ENCODE measurements around the gene TTYH3. TPM values are rescaled to one million over a fixed set of nuclear protein-coding genes. Genes with fewer than 3 reads are reported as not detected.
A peak's percentile ranks its signal among the peaks of the same experiment; 100 is the strongest.

The TTYH3 gene
- total and polyA plus RNA-seq, 9 donors, result 5.6 to 34.4 (median 22.0) TPM

DNA sequence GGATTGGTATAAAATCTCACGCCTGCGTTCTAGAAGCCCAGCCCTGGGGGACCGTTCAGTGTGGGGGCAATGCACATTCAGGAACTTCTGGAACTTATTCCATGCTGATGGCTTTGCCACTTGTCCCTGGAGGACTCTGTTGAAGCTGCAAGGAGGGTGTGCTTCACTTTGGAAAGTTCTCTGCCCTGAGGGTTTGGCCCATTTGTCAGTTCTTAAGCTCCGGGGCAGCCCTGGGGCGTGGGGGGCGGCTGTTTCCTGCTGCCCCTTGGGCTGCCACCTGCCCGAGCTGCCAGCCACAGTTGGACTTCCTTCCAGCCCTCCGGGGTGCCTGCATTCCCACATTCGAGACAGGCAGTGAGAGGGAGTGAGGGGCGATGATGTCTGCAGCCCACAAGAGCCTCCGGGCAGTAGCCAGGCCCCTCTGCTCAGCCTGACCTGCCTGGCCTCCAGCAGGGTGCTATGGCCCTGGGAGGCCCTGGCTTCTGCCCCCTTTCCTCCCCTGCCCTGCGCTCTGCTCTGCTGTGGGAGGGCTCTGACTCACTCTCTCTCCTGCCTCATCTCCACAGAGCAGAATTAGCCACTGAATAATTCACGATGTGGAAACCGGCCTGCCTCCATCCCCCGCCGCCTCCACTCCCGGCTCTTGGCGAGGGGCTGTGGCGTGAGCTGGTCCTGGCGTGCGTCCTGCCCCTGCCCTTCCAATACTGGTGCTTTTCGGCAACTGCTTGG, 1.9 kb downstream of the TTYH3 start:
- Histone ChIP-seq H3K9me3 (no peaks in the 10 kb centered on the region), H3K36me3 (no peaks in the 10 kb centered on the region), H3K4me3 (peak overlapping the region; percentile 90), H3K27ac (peak overlapping the region in 1 of 2 donors; percentile 25), H3K4me1 (ENCODE audit: insufficient read depth) (peaks cover 22% of the 10 kb centered on the region), H3K27me3 (no peaks in the 10 kb centered on the region)
- intact Hi-C loops (cut with DNase I), result loop anchor here in 1 of 4 donors (10.0 kb wide), 1 partner anchor 79 kb away; the partner anchor contains the start of genes BRAT1 and IQCE
- DNase-seq, result peak; percentile 44 to 71 (median 63)
- TF ChIP-seq EP300 (IDR thresholded peaks at IDR 0.05) (no peak), POLR2A (IDR thresholded peaks at IDR 0.05) (no peak)
- TF ChIP-seq, protein P1, sequence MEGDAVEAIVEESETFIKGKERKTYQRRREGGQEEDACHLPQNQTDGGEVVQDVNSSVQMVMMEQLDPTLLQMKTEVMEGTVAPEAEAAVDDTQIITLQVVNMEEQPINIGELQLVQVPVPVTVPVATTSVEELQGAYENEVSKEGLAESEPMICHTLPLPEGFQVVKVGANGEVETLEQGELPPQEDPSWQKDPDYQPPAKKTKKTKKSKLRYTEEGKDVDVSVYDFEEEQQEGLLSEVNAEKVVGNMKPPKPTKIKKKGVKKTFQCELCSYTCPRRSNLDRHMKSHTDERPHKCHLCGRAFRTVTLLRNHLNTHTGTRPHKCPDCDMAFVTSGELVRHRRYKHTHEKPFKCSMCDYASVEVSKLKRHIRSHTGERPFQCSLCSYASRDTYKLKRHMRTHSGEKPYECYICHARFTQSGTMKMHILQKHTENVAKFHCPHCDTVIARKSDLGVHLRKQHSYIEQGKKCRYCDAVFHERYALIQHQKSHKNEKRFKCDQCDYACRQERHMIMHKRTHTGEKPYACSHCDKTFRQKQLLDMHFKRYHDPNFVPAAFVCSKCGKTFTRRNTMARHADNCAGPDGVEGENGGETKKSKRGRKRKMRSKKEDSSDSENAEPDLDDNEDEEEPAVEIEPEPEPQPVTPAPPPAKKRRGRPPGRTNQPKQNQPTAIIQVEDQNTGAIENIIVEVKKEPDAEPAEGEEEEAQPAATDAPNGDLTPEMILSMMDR (IDR thresholded peaks at IDR 0.05), result no peak
- WGBS, 3 donors, result 10 to 18% (median 15%) methylated on average over 22 of the region's 22 CpGs

GRCh38 chr7:2634267-2635145, 2.7 kb downstream of the TTYH3 start:
- no peak overlapping the region for H3K27ac ChIP-seq
- H3K27me3 ChIP-seq, result no peaks in the 10 kb centered on the region
- DNase-seq, result no peak
- no peaks in the 10 kb centered on the region for H3K36me3 ChIP-seq
- H3K9me3 ChIP-seq, result no peaks in the 10 kb centered on the region
- peaks cover 22% of the 10 kb centered on the region for H3K4me1 ChIP-seq (ENCODE audit: insufficient read depth)
- no peak overlapping the region for H3K4me3 ChIP-seq
- intact Hi-C loops (cut with DNase I), result loop anchor here in 1 of 4 donors (10.0 kb wide), 1 partner anchor 80 kb away; the partner anchor contains the start of genes BRAT1 and IQCE
- TF ChIP-seq, protein P1 (IDR thresholded peaks at IDR 0.05), result no peak
- TF ChIP-seq POLR2A (IDR thresholded peaks at IDR 0.05) (no peak), EP300 (IDR thresholded peaks at IDR 0.05) (no peak)
- WGBS, 3 donors, result 73 to 76% (median 74%) methylated on average over 19 to 22 of the region's 22 CpGs

DNA sequence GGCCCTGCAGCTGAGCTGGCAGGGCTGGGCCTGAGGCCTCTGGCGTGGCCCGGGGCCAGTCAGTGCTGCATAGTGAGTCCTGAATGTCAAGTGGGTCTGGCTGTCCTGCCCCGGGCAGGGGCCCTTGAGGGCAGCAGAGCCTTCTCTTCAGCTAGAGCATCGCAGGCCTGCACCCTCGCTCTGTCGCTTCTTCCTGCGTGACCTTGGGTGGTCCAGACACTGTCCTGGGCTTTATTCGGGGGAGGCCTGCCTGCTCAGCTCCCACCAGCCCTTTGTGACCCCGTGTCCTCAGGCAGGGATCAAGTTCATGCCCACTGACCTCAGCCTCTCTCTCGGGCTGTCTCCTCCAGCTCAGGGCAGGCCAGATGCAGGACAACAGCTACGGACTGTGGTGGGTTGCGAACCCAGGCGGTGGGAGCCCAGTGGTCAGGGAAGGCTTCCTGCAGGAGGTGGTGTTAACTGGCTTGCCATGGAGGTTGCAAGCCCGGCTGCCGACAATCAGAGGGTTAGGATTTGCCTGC, 3.4 kb downstream of the TTYH3 start:
- Histone ChIP-seq H3K4me1 (ENCODE audit: insufficient read depth) (peaks cover 22% of the 10 kb centered on the region), H3K27ac (no peak overlapping the region), H3K27me3 (no peaks in the 10 kb centered on the region), H3K4me3 (no peak overlapping the region), H3K9me3 (no peaks in the 10 kb centered on the region), H3K36me3 (no peaks in the 10 kb centered on the region)
- WGBS, 3 donors, result 85 to 87% (median 86%) methylated on average over 15 of the region's 15 CpGs
- no peak for TF ChIP-seq POLR2A (IDR thresholded peaks at IDR 0.05)
- TF ChIP-seq EP300 (IDR thresholded peaks at IDR 0.05), result no peak
- TF ChIP-seq, protein P1 (IDR thresholded peaks at IDR 0.05), result no peak
- DNase-seq, result no peak
- intact Hi-C loops (cut with DNase I), result loop anchor here in 1 of 4 donors (10.0 kb wide), 1 partner anchor 80 kb away; the partner anchor contains the start of genes BRAT1 and IQCE

All from ovary (tissue), 9 donors.